ENCODE results near the gene TMEM120B. TPM values are rescaled to one million over a fixed set of nuclear protein-coding genes. Genes with fewer than 3 reads are reported as not detected.

The TMEM120B gene
- total RNA-seq, 1 experiment from 2014 or later, result 22.3 TPM

DNA sequence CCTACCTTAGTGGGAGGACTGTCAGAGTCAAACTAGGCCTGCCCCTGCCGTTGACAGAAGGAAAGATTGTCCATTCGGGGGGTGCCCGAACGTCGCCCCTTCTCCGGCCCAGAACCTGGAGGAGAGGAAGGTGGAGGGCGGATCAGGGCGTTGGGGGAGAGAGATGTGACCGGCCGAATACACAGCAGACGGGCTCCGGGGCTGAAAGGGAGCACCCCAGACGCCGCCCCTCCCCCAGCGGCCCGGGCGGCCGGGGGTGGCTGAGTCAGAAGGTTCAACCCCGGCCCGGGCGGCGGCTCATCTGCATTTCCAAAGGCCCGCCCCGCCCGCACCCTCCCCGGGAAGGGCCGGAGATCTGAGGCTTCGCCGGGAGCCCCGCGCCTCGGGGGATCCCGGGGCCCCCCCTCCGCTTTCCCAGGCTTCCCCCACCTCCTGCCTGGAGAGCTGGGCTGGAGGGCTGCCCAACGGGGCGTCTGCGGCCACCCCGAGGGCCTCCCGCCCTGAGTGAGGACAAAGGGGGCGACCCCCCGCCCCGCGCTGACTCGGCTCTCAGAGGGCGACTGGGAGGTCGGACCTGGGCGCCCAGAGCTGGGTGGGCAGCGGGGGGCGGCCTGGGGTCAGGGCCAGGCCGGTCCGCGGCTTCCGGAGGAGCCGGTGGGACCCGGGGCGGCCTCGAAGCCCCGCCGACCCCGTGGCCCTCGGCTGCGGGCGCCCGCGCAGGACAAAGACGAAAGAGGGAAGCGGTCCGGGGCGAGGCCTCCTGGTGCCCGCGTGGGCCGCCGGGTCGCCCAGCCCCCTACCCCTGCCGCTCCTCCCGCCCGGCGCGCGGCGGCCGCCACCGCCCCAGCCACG, 87.5 kb downstream of the TMEM120B start:
- intact Hi-C loops (cut with micrococcal nuclease; ENCODE audit: unreplicated experiment), result no loop called here
- Histone ChIP-seq H3K36me3 (ENCODE audit: insufficient read depth, low read length, poor library complexity, severe bottlenecking) (peaks cover 24% of the 10 kb centered on the region), H3K4me1 (ENCODE audit: insufficient read depth, low read length, poor library complexity, severe bottlenecking) (peaks cover 23% of the 10 kb centered on the region), H3K9me3 (ENCODE audit: low read depth, low read length, poor library complexity, severe bottlenecking) (no peaks in the 10 kb centered on the region), H3K4me3 (ENCODE audit: low read depth, low read length, poor library complexity, severe bottlenecking) (peak overlapping the region; percentile 81), H3K27ac (ENCODE audit: low read depth, low read length, poor library complexity, severe bottlenecking) (peak overlapping the region; percentile 100), H3K27me3 (replicated peaks; ENCODE audit: insufficient read depth, low read depth, low read length, poor library complexity) (no peaks in the 10 kb centered on the region)
- TF ChIP-seq, protein P1, sequence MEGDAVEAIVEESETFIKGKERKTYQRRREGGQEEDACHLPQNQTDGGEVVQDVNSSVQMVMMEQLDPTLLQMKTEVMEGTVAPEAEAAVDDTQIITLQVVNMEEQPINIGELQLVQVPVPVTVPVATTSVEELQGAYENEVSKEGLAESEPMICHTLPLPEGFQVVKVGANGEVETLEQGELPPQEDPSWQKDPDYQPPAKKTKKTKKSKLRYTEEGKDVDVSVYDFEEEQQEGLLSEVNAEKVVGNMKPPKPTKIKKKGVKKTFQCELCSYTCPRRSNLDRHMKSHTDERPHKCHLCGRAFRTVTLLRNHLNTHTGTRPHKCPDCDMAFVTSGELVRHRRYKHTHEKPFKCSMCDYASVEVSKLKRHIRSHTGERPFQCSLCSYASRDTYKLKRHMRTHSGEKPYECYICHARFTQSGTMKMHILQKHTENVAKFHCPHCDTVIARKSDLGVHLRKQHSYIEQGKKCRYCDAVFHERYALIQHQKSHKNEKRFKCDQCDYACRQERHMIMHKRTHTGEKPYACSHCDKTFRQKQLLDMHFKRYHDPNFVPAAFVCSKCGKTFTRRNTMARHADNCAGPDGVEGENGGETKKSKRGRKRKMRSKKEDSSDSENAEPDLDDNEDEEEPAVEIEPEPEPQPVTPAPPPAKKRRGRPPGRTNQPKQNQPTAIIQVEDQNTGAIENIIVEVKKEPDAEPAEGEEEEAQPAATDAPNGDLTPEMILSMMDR (conservative IDR thresholded peaks at IDR 0.05; ENCODE audit: low read depth, low read length), result no peak
- no peak for TF ChIP-seq EZH2 (IDR thresholded peaks at IDR 0.05; ENCODE audit: borderline replicate concordance, low read depth, low read length, poor library complexity, severe bottlenecking)
- no TSS peak for BruUV-seq (replicated peaks)
- DNase-seq (ENCODE audit: low spot score), result peak; percentile 86
- ChIA-PET POLR2A (ENCODE audit: low non-redundant PET) (interaction anchor here (0.7 kb wide), 1 partner anchor 68 kb away, joined by 4 read pairs; no protein-coding TSS in a partner anchor), CTCF (interaction anchor here (1.1 kb wide), 1 partner anchor 12 kb away, joined by 5 read pairs; no protein-coding TSS in a partner anchor)

DNA sequence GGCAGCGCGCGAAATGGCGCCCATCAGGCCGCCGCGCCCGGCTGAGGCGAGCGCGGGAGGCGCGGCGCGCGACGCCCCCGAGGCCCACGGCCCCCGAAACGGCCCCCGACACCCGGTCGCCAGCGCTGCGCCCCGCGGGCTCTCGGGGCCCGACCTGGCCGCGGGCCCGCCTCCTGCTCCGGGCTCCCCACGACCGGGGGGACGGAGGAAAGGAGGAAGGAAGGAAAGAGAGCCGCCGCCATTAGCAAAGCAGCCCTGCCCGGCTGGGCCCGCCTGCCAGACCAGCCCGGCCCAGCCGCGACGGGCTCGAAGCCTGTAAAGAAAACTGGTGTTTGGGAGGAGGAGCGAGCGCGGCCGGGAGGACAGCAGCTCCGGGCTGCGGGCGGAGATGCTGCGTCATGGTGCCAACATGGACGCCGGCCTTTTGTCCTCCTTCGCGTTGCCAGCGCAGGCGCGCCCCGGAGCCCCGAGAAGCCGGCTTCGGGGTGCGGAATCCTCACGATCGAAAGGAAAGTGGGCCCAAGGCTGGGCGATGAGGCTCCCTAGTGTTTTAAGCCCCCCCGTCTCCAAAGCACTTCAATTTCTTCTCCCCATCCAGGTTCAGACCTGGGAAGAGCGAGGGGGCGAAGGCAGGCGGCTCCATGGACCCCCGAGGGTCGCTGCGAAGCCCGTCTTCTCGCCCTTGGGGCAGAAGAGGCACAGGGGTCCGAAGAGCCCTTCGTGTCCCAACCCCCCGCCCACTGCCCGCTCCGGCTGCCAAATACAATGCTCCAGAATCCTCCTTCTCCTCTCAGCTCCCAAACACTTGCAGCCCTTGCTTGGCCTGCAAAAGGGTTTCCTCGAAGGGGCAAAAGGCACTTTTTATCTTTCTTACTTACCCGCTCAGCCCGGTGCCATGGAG, 88.4 kb downstream of the TMEM120B start:
- ChIA-PET POLR2A (ENCODE audit: low non-redundant PET) (interaction anchor here (0.7 kb wide), 1 partner anchor 69 kb away, joined by 4 read pairs; no protein-coding TSS in a partner anchor), CTCF (no interaction called here)
- DNase-seq (ENCODE audit: low spot score), result peak; percentile 76
- peak overlapping the region; percentile 81 for H3K4me3 ChIP-seq (ENCODE audit: low read depth, low read length, poor library complexity, severe bottlenecking)
- H3K9me3 ChIP-seq (ENCODE audit: low read depth, low read length, poor library complexity, severe bottlenecking), result no peaks in the 10 kb centered on the region
- H3K4me1 ChIP-seq (ENCODE audit: insufficient read depth, low read length, poor library complexity, severe bottlenecking), result peaks cover 26% of the 10 kb centered on the region
- H3K27me3 ChIP-seq (replicated peaks; ENCODE audit: insufficient read depth, low read depth, low read length, poor library complexity), result no peaks in the 10 kb centered on the region
- H3K36me3 ChIP-seq (ENCODE audit: insufficient read depth, low read length, poor library complexity, severe bottlenecking), result peaks cover 24% of the 10 kb centered on the region
- intact Hi-C loops (cut with micrococcal nuclease; ENCODE audit: unreplicated experiment), result no loop called here
- H3K27ac ChIP-seq (ENCODE audit: low read depth, low read length, poor library complexity, severe bottlenecking), result peak overlapping the region; percentile 100
- TF ChIP-seq, protein P1 (conservative IDR thresholded peaks at IDR 0.05; ENCODE audit: low read depth, low read length), result no peak
- TF ChIP-seq EZH2 (IDR thresholded peaks at IDR 0.05; ENCODE audit: borderline replicate concordance, low read depth, low read length, poor library complexity, severe bottlenecking), result no peak
- BruUV-seq (replicated peaks), result no TSS peak

Data from A673 (cell line).